ENCODE data around the gene LDB1. TPM values are rescaled to one million over a fixed set of nuclear protein-coding genes. Genes with fewer than 3 reads are reported as not detected.

The LDB1 gene
- total and polyA plus RNA-seq, 2 of the 13 experiments (the other 11 are each of a cell fraction or from before 2014, with no cell fraction given), result 17.2 to 45.5 TPM

- TF ChIP-seq, protein P1, sequence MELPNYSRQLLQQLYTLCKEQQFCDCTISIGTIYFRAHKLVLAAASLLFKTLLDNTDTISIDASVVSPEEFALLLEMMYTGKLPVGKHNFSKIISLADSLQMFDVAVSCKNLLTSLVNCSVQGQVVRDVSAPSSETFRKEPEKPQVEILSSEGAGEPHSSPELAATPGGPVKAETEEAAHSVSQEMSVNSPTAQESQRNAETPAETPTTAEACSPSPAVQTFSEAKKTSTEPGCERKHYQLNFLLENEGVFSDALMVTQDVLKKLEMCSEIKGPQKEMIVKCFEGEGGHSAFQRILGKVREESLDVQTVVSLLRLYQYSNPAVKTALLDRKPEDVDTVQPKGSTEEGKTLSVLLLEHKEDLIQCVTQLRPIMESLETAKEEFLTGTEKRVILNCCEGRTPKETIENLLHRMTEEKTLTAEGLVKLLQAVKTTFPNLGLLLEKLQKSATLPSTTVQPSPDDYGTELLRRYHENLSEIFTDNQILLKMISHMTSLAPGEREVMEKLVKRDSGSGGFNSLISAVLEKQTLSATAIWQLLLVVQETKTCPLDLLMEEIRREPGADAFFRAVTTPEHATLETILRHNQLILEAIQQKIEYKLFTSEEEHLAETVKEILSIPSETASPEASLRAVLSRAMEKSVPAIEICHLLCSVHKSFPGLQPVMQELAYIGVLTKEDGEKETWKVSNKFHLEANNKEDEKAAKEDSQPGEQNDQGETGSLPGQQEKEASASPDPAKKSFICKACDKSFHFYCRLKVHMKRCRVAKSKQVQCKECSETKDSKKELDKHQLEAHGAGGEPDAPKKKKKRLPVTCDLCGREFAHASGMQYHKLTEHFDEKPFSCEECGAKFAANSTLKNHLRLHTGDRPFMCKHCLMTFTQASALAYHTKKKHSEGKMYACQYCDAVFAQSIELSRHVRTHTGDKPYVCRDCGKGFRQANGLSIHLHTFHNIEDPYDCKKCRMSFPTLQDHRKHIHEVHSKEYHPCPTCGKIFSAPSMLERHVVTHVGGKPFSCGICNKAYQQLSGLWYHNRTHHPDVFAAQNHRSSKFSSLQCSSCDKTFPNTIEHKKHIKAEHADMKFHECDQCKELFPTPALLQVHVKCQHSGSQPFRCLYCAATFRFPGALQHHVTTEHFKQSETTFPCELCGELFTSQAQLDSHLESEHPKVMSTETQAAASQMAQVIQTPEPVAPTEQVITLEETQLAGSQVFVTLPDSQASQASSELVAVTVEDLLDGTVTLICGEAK (IDR thresholded peaks at IDR 0.05), result no peak
- TF ChIP-seq, protein P1 (CRISPR knock-in tag; IDR thresholded peaks at IDR 0.05), result no peak
- no peak for TF ChIP-seq GMEB2 (CRISPR knock-in tag; IDR thresholded peaks at IDR 0.05; ENCODE audit: low read depth)
- TF ChIP-seq FOXC1 (CRISPR knock-in tag; IDR thresholded peaks at IDR 0.05; ENCODE audit: borderline replicate concordance), result no peak
- TF ChIP-seq ZNF354B (CRISPR knock-in tag; IDR thresholded peaks at IDR 0.05), result no peak
- no peak for TF ChIP-seq RFX1 (IDR thresholded peaks at IDR 0.05)
- TF ChIP-seq MIER2 (CRISPR knock-in tag; IDR thresholded peaks at IDR 0.05), result no peak
- TF ChIP-seq ZKSCAN1 (IDR thresholded peaks at IDR 0.05; ENCODE audit: low read length), result no peak
- no peak for TF ChIP-seq KLF6 (CRISPR knock-in tag; IDR thresholded peaks at IDR 0.05)
- no peak for TF ChIP-seq ZNF10 (CRISPR knock-in tag; IDR thresholded peaks at IDR 0.05; ENCODE audit: borderline replicate concordance, low read depth)
These were observed 10.7 kb downstream of the LDB1 start (continued) for GRCh38 chr10:102109166-102110116.
